SK-N-SH (cell line): ENCODE measurements around the gene HDAC4. TPM values are rescaled to one million over a fixed set of nuclear protein-coding genes. Genes with fewer than 3 reads are reported as not detected.

Experiments
- CTCF ChIA-PET: fragments of 300-600, 350-600 bp; formaldehyde crosslinking; extraction: SDS; loops from one replicate; lab custom pipeline; 2021; lab: Yijun Ruan, JAX
- POLR2A ChIA-PET: fragments of 350-600 bp; sonication (Branson Sonifier 250); formaldehyde crosslinking; extraction: SDS; loops from one replicate; lab custom pipeline; 2020; ENCODE audit warnings: antibody characterized with exemption, inconsistent platforms; lab: Yijun Ruan, JAX
- DNase-seq: peaks from one replicate; pipeline ENCODE4 v3.0.0; 2012
- H2AFZ ChIP-seq: fragments of 200-600 bp; sonication (generic); 2 replicates; pipeline ENCODE4 v1.8.1; 2016; ENCODE audit warnings: antibody characterized with exemption, mild to moderate bottlenecking, low read depth
- H3F3A ChIP-seq: fragments of 200-600 bp; sonication (generic); replicated peaks from 2 replicates; pipeline ENCODE3; 2016; ENCODE audit warnings: antibody characterized with exemption, mild to moderate bottlenecking; ENCODE audit not compliant: insufficient read depth
- H3K27ac ChIP-seq, 2 experiments: fragments of 200-500 bp in 1 of 2; fragments of 200-600 bp in 1 of 2; sonication (Bioruptor generic) in 1 of 2; sonication (generic), shearing (Covaris generic) in 1 of 2; 2 replicates each; pipeline versions ENCODE4 v1.5.1 to v1.6.1; 2014 to 2016; ENCODE audit warnings: low read depth in 2 of 2, inconsistent platforms in 1 of 2, low read length in 1 of 2, mild to moderate bottlenecking in 1 of 2, mixed read lengths in 1 of 2
- H3K27me3 ChIP-seq: fragments of 200-600 bp; sonication (generic), shearing (Covaris generic); 2 replicates; pipeline ENCODE4 v1.6.1; 2016; ENCODE audit warnings: mixed run types; ENCODE audit not compliant: insufficient read depth
- H3K36me3 ChIP-seq, 2 experiments: fragments of 200-500 bp in 1 of 2; fragments of 200-600 bp in 1 of 2; sonication (Bioruptor generic) in 1 of 2; sonication (generic) in 1 of 2; replicated peaks in 1 of 2; 2 replicates each; pipeline versions ENCODE3 to v1.5.1; 2014 to 2016; ENCODE audit warnings: low read length in 1 of 2, mild to moderate bottlenecking in 1 of 2; ENCODE audit not compliant: insufficient read depth in 2 of 2, control insufficient read depth in 1 of 2
- H3K4me1 ChIP-seq, 2 experiments: fragments of 200-500 bp in 1 of 2; fragments of 200-600 bp in 1 of 2; sonication (Bioruptor generic) in 1 of 2; sonication (generic), shearing (Covaris generic) in 1 of 2; 2 replicates each; pipeline versions ENCODE4 v1.5.1 to v1.6.1; 2014 to 2016; ENCODE audit warnings: low read depth in 1 of 2, low read length in 1 of 2, mixed run types in 1 of 2; ENCODE audit not compliant: insufficient read depth in 2 of 2, control insufficient read depth in 1 of 2
- H3K4me2 ChIP-seq: fragments of 200-600 bp; sonication (generic), shearing (Covaris generic); 2 replicates; pipeline ENCODE4 v1.6.1; 2017; ENCODE audit warnings: mixed run types
- H3K4me3 ChIP-seq, 2 experiments: fragments of 200-500 bp in 1 of 2; fragments of 200-600 bp in 1 of 2; sonication (Bioruptor generic) in 1 of 2; sonication (generic), shearing (Covaris generic) in 1 of 2; 2 replicates each; pipeline versions ENCODE4 v1.5.1 to v1.8.1; 2014 to 2016; ENCODE audit warnings: low read depth in 2 of 2, inconsistent platforms in 1 of 2, low read length in 1 of 2, mild to moderate bottlenecking in 1 of 2, mixed read lengths in 1 of 2, moderate library complexity in 1 of 2
- H3K79me2 ChIP-seq: fragments of 200-600 bp; sonication (generic); 2 replicates; pipeline ENCODE4 v1.8.1; 2017; ENCODE audit warnings: mild to moderate bottlenecking; ENCODE audit not compliant: insufficient read depth
- H3K9ac ChIP-seq: fragments of 200-600 bp; sonication (generic); 2 replicates; pipeline ENCODE4 v1.6.1; 2017; ENCODE audit warnings: mixed run types
- H3K9me2 ChIP-seq: fragments of 200-600 bp; sonication (generic); 2 replicates; pipeline ENCODE4 v1.6.1; 2017; ENCODE audit warnings: mixed run types
- H3K9me3 ChIP-seq: fragments of 200-600 bp; sonication (generic); 2 replicates; pipeline ENCODE4 v1.6.1; 2017; ENCODE audit warnings: mixed run types, mild to moderate bottlenecking, moderate library complexity
- H4K20me1 ChIP-seq: fragments of 200-600 bp; sonication (generic); 2 replicates; pipeline ENCODE4 v1.6.1; 2017; ENCODE audit warnings: mild to moderate bottlenecking, mixed run types; ENCODE audit not compliant: insufficient read depth
- CHD2 ChIP-seq: fragments of 150-350 bp; IDR thresholded peaks from 2 replicates; pipeline ENCODE4 v1.6.1; 2018; ENCODE audit warnings: low read length; ENCODE audit not compliant: partially characterized antibody
- EZH2phosphoT487 ChIP-seq: fragments of 200-600 bp; sonication (generic); IDR thresholded peaks from 2 replicates; pipeline ENCODE4 v1.6.1; 2017; ENCODE audit warnings: low read depth, mixed run types, mild to moderate bottlenecking, antibody characterized with exemption, moderate library complexity, borderline replicate concordance
- GATA2 ChIP-seq: sonication (generic); formaldehyde crosslinking; IDR thresholded peaks from 2 replicates; pipeline ENCODE4 v1.5.0; 2020; ENCODE audit warnings: mild to moderate bottlenecking, missing genetic modification reagents
- IRF3 ChIP-seq: fragments of 150-350 bp; IDR thresholded peaks from 2 replicates; pipeline ENCODE4 v1.6.1; 2016; ENCODE audit warnings: mild to moderate bottlenecking, low read depth, low read length
- JUND ChIP-seq: IDR thresholded peaks from 2 replicates; pipeline ENCODE4 v1.4.0; 2012
- MEF2A ChIP-seq: IDR thresholded peaks from 2 replicates; pipeline ENCODE4 v1.4.0; 2012; ENCODE audit warnings: low read depth, borderline replicate concordance
- MXI1 ChIP-seq: IDR thresholded peaks from 2 replicates; pipeline ENCODE4 v1.6.1; 2012; ENCODE audit warnings: mild to moderate bottlenecking, low read depth, low read length, improper control_type of control experiment
- NFIC ChIP-seq: IDR thresholded peaks from 2 replicates; pipeline ENCODE4 v1.4.0; 2012; ENCODE audit warnings: borderline replicate concordance
- NRF1 ChIP-seq: IDR thresholded peaks from 2 replicates; pipeline ENCODE4 v1.6.1; 2012; ENCODE audit warnings: low read depth, mild to moderate bottlenecking, low read length
- PBX3 ChIP-seq: IDR thresholded peaks from 2 replicates; pipeline ENCODE4; 2012
- POLR2AphosphoS5 ChIP-seq: IDR thresholded peaks from 2 replicates; pipeline ENCODE4 v1.6.1; 2012; ENCODE audit warnings: low read depth, low read length
- TCF12 ChIP-seq: IDR thresholded peaks from 2 replicates; pipeline ENCODE4 v1.4.0; 2012
- USF2 ChIP-seq: fragments of 150-350 bp; IDR thresholded peaks from 2 replicates; pipeline ENCODE4 v1.6.1; 2017; ENCODE audit warnings: antibody characterized with exemption, low read length, low read depth, borderline replicate concordance
- YY1 ChIP-seq: IDR thresholded peaks from 2 replicates; pipeline ENCODE4 v1.4.0; 2012; ENCODE audit warnings: low read depth, mild to moderate bottlenecking
- WGBS: methylation state at CpG from one replicate; pipeline ENCODE4 v1.1.6; 2017; ENCODE audit warnings: low lambda C conversion rate; 5-methylcytosine and 5-hydroxymethylcytosine counted together
- polyA plus RNA-seq, 3 experiments: library from polyadenylated mRNA; depleted of rRNA; stranded (reverse); fragments of >200 nt; gene quantifications; 2 replicates each; pipeline ENCODE4 v1.2.3, GENCODE V29; 2012
- TF ChIP-seq, protein P1 (sequence below): IDR thresholded peaks from 2 replicates; pipeline ENCODE4 v1.6.1; 2012; ENCODE audit warnings: mild to moderate bottlenecking, low read depth, low read length, moderate library complexity

HDAC4 gene
- polyA plus RNA-seq, 1 of the 3 experiments (the other 2 are of a cell fraction), result 5.5 TPM

DNA sequence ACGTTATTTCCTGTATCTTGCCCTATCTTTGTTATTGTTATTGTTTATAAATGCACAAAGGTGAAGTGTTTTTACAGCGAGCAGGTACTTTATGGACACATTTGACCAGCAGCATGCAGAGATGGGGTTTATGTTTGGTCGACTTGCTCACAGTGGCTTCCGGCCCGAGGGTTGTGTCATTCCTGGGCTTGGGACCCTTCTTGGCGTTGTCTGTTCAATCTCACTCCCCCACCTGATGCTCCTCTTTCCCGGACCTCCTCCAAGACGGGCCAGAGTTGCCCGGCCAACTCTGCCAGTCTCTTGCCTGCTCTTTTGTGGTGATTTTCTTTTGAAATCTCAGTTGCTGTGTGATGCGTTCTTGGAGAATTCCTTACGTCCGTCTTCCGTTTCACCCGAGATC, 399.0 kb downstream of the HDAC4 start (continued):
- no peak for TF ChIP-seq YY1
- no peak for TF ChIP-seq MEF2A
- no peak for TF ChIP-seq NFIC
- TF ChIP-seq POLR2AphosphoS5, result no peak
- TF ChIP-seq EZH2phosphoT487, result no peak
- TF ChIP-seq IRF3, result no peak
- TF ChIP-seq GATA2 (CRISPR knock-in tag), result no peak
- TF ChIP-seq USF2, result no peak
- TF ChIP-seq CHD2, result no peak

DNA sequence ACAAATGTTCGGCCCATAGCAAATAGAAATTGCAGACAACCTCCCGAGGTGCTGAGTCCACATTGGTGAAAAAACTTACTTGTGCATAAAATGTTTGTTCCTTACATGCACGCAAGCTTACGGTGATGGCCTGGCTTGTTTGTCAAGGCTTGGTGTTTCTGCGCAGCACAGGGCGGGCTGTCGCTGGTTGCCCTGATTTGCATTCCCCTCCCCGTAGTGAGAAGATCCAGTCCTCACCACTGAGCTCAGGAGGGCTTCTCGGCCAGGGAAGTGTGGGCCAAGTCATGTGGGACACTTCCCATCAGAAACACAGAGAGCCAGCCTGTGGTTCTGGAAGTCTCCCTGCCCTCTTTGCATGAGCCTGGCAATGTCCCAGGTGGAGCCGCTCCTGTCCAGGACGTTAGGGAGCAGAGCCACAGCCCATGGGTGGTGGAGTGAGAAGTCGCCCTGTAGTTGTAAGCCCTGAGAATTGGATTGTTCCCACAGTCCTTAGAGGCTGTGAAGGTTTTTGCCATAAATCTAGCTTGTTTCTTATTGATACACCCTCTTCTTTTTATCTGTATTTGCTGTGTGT, 400.2 kb downstream of the HDAC4 start:
- Histone ChIP-seq H3K36me3 (no peaks in the 10 kb centered on the region), H3K9me2 (no peaks in the 10 kb centered on the region), H3K4me2 (no peak overlapping the region), H3K79me2 (no peaks in the 10 kb centered on the region), H4K20me1 (no peaks in the 10 kb centered on the region), H3F3A (no peaks in the 10 kb centered on the region), H3K9me3 (no peaks in the 10 kb centered on the region), H3K27me3 (no peaks in the 10 kb centered on the region), H2AFZ (no peak overlapping the region), H3K27ac (no peak overlapping the region), H3K9ac (no peak overlapping the region), H3K4me1 (peaks cover 0 to 13% of the 10 kb centered on the region in 2 experiments; a peak in 1 of 4 replicates), H3K4me3 (no peak overlapping the region)
- no peak for TF ChIP-seq MEF2A
- TF ChIP-seq NRF1, result no peak
- no peak for TF ChIP-seq TCF12
- TF ChIP-seq EZH2phosphoT487, result no peak
- TF ChIP-seq MXI1, result no peak
- no peak for TF ChIP-seq PBX3
- TF ChIP-seq, protein P1, sequence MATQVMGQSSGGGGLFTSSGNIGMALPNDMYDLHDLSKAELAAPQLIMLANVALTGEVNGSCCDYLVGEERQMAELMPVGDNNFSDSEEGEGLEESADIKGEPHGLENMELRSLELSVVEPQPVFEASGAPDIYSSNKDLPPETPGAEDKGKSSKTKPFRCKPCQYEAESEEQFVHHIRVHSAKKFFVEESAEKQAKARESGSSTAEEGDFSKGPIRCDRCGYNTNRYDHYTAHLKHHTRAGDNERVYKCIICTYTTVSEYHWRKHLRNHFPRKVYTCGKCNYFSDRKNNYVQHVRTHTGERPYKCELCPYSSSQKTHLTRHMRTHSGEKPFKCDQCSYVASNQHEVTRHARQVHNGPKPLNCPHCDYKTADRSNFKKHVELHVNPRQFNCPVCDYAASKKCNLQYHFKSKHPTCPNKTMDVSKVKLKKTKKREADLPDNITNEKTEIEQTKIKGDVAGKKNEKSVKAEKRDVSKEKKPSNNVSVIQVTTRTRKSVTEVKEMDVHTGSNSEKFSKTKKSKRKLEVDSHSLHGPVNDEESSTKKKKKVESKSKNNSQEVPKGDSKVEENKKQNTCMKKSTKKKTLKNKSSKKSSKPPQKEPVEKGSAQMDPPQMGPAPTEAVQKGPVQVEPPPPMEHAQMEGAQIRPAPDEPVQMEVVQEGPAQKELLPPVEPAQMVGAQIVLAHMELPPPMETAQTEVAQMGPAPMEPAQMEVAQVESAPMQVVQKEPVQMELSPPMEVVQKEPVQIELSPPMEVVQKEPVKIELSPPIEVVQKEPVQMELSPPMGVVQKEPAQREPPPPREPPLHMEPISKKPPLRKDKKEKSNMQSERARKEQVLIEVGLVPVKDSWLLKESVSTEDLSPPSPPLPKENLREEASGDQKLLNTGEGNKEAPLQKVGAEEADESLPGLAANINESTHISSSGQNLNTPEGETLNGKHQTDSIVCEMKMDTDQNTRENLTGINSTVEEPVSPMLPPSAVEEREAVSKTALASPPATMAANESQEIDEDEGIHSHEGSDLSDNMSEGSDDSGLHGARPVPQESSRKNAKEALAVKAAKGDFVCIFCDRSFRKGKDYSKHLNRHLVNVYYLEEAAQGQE, result no peak
- TF ChIP-seq JUND, result no peak
- no peak for DNase-seq
- CTCF ChIA-PET, result interaction anchor here (1.0 kb wide), 1 partner anchor 20 kb away, joined by 3 read pairs; no protein-coding TSS in a partner anchor
- POLR2A ChIA-PET, result no interaction called here
- WGBS, result 68% methylated on average over 12 of the region's 12 CpGs
